ENCODE results near the gene PPP1R13L.
"Not testable (repeated sequence)": the region's sequence is repeated elsewhere in the genome, so short reads cannot be mapped to it uniquely, and the experiment has no call there.

The PPP1R13L gene

DNA sequence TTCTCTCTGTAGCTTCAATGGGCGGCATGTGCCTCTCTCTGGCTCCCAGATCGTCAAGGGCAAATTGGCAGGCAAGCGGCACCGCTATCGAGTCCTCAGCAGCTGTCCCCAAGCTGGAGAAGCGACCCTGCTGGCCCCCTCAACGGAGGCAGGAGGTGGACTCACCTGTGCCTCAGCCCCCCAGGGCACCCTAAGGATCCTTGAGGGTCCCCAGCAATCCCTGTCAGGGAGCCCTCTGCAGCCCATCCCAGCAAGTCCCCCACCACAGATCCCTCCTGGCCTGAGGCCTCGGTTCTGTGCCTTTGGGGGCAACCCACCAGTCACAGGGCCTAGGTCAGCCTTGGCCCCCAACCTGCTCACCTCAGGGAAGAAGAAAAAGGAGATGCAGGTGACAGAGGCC is 3.3 kb upstream of the PPP1R13L start:
- DNase-seq (ENCODE audit: extremely low read depth in 1 of 2, low read depth in 1 of 2) = no peak

DNA sequence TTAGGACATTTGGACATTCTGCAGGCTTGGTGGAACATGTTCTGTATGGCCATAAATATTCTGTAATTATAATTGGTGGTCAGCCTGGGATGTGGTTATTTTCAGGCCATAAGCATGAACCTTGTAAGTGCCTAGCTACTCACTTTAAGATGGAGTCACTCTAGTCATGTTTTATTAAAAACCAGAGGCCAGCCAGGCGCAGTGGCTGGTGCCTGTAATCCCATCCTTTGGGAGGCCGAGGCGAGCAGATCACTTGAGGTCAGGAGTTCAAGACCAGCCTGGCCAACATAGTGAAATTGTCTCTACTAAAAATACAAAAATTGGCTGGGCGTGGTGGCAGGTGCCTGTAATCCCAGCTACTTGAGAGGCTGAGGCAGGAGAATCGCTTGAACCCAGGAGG is 2.7 kb upstream of the PPP1R13L start:
- not testable (repeated sequence) for DNase-seq (ENCODE audit: extremely low read depth in 1 of 2, low read depth in 1 of 2)

DNA sequence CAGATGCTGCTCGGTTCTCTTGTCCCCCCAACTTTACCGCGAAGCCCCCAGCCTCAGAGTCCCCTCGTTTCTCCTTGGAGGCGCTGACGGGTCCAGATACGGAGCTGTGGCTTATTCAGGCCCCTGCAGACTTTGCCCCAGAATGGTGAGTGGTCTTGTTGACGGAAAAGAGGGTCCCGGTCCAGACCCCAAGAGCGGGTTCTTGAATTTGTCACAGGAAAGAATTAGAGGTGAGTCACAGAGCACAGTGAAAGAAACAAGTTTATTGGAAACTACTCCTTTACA is 2.2 kb upstream of the PPP1R13L start:
- DNase-seq (ENCODE audit: extremely low read depth in 1 of 2, low read depth in 1 of 2) = no peak

DNA sequence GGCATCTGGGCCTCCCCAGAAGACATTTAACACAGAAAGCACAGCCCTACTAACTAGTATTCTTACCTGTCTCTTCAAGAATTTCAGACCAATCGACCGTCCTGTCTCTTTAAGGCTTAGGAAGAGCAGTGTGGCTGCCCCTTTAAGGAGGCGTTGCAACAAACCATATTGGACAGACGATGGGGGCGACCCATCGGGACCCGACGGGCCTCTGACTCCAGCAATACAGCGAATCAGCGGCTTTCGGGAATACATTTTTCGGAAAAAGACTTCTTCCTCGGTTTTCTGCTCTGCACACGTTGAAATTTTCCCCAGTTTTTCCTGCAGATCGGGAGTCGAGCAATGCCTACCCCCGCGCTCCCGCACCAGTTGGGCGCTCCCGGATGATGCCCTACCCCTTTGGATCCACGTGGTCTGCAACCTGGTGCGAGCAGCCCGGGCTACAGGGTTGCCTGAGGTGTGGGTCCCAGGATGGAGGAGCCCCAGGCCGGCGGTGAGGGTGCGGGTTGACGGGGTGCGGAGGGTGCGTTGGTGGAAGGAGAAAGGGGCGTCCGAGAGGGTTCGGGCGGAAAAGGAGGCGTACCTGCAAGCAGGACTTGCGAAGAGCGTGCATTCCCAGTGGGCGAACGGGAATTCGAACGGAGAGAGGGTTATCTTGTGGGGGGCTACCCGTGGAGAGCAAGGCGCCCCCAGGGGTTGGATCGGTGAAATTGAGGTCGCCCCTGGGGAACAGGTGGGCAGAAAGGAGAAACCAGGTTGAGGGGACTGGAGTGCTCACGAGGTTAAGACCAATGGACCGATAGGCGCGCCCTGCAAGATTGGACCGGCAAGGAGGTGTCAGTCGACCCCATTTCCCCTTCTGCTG is 1.6 kb upstream of the PPP1R13L start, which contains the start of gene POLR1G:
Gene POLR1G (plus strand): TSS at position 419 of the 865 bp plus-strand sequence. CDS start 53 bp downstream, at position 472.
- peak; percentile 56 to 72 for DNase-seq (ENCODE audit: extremely low read depth in 1 of 2, low read depth in 1 of 2)

DNA sequence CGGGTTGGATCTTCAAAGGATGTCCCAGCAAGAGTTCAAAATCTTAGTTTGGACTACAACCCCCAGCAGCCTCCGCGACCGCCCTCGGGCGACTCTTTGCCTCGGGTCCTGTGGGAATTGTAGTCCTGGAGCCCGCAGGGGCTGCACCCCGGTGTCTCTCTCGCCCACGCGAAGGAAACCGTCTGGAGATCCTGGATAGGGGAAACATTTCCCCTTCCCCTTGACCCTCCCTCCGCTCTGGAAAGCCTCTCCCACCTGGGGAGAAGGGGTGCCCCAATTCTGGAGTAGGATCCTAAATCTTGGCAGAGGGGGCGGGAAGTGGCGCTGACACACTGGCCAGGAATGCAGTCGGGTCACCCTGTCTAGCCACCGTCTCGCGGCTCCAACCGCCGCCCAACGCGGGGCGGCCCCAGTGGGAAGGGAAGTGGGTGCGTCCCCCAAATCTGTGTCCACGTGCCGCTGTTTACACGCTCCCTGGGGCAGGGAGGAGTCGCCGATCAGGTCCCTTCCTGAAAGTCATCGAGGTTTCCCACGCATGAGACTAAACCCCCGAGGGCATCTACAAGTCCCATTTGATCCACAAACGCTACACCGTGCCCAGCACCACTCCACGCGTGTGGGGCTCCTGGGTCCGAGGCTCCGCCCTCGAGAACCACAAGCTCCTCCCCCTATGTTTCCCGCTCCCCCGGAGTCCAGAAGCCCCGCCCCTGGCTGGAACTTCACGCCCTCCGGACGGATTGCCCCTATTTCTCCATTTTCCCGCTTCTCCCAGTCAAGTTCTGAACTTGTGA is 761 bp upstream of the PPP1R13L start:
- peak; percentile 66 to 82 for DNase-seq (ENCODE audit: extremely low read depth in 1 of 2, low read depth in 1 of 2)

DNA sequence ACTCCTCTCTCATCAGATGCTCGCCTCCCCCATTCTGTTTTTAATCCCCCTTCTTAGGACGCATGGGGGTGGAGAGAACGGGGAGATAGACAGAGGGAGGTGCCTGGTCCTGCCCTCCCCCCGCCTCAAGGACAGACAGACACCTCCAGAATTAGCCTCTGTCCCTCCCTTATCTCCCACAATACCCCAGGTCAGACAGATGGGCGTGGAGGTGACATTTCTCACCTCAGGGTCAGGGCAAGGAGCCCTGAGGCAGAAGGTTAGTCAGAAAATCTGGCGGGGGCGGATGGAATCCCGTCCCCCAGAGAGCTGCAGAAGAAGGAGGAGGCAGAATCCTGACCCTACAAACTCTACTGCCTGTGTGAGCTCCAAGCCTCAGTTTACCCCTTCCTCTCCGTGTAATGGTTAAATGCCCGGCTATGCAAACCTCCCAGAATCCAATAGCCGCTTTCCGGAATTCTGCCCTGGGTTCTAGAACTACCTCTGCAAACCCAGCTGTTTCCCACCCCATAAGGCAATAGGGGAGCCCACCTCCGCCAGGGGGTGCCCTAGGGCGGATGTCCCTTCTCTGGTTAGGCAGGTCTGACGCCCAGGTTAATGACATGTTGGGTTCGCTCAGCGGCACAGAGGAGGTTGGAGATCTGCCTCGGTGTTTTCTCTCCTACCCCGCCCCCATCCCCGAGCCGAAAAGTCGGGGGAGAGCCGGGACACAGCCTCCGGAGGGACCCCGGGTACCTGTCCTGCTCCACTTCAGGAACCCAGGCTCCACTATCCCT is 900 bp downstream of the PPP1R13L start:
- peak; percentile 37 to 72 for DNase-seq (ENCODE audit: extremely low read depth in 1 of 2, low read depth in 1 of 2)

DNA sequence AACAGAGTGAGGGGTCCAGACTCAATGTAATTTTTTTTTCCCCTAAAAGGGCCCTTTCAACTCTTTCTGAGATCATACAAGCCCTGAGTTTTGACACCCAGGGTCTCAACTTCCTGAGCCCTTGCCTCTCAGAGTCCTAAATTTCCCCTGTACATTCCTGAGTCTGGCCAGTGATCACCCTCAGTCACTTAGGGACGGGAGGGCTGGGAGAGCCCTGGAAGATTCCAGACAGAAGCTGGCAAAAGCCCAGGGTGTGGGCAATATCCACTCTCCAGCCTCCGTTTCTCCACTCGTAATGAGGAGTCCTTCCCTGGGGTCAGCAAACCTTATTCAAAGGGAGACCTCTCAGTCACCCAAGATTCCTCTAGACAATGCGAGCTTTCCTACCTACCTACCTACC is 1.6 kb downstream of the PPP1R13L start:
- no peak for DNase-seq (ENCODE audit: extremely low read depth in 1 of 2, low read depth in 1 of 2)

DNA sequence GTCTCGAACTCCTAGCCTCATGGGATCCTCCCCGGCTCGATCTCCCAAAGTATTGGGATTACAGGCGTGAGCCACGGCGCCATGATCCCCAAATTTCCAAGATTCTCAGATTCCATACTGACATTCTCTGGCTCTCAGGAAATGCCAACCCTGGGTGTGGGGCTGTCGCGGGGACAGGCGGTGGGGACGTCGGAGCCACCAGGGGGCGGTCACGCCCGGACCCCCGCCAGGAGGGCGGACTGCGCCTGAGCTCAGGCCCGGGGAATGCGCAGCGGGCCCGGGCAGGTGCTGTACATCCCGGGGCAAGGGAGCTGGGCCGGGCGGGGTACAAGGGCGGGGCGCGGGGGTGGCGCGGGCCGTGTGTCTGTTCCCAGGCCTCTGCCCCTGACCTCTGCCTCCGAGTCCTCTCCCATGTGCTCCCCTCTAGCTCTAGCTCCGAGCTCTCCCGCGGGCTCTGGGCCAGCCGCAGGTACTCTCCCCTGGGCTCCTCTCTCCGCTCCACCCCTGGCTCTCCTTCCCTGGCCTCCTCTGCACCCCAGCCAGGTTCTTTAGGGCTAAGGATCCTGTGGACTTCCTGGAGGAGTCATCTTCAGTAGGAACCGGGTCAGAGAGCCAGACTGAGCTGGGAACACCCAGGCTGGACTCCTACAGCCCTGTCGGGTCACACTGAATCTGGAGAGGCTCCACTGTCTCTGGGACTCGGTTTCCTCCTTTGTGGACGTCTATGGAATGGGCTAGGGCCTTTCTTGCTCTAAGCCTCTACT is 2.4 kb downstream of the PPP1R13L start:
- DNase-seq (ENCODE audit: extremely low read depth in 1 of 2, low read depth in 1 of 2) = no peak

DNA sequence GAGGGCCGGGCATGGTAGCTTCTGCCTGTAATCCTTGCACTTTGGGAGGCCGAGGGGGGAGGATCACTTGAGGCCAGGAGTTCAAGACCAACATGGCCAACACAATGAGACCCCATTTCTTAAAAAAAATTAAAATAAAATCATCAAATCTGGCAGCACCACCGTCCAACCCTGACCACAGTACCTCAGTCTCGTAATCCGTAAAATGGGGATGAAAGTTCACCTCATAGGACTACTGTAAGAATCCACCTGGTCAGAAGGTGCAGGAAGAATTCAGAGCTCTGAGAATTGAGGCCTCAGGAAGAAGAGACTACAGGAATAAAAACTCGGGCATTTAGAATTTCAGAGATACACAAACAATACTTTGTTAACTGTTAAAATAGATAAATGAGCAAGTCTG is 3.1 kb downstream of the PPP1R13L start:
- no peak for DNase-seq (ENCODE audit: extremely low read depth in 1 of 2, low read depth in 1 of 2)

DNA sequence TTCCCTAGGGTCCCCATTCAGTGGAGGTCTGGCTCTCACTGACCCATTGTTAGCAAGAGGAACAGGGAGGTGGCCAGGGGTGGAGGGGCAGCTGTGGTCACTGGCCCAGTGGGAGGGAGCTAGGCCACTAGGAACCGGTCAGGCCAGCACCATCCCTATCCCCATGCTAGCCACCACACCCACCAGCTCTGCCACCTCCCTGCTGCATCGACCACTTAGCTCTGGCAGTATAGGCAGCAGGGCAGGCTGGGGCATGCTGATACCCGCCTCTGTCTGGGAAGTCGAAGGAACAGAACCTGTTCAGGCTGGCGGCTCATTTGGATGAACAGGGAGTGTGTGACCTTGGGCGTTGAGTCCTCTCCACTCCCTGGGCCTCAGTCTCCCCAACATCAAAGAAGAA is 4.7 kb downstream of the PPP1R13L start:
- DNase-seq (ENCODE audit: extremely low read depth in 1 of 2, low read depth in 1 of 2) = no peak

DNA sequence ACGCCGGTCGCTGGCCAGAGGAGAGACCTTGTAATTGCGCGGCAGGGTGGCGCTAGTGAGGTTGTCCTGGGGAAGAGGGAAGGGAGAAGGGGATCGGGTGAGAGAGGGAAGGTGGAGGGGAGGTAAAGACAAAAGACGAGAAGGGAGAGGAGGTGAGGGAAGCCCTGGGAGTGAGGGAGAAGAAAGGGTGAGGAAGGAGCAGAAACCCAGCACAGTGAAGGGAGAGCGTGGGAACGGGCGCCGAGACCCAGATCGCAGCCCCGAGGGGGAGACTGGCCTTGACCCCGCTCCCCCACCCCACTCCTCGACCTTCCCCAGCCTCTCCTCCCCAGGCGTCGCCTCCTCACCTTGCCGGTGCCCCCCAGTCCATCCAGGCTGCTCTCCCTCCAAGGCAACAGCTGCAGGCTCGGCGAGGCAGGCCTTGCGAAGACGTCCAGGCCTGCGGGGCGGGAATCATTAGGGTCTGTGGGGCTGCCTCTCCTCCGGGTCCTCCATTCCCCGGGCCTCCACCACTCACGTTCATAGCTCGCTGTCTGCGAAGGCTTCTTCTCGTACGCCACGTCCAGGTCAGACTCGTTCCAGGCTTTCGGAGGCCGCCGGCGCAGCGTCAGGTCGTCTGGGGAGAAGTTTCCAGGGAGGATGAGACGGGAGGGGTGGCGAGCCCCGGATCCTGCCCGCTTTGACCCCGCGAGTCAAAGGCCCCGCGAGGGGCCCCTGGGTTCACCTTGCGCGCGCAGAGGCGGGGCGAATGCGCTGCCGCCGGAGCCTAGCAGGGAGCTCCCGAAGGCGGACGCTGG is 8.8 kb downstream of the PPP1R13L start:
- no peak for DNase-seq (ENCODE audit: extremely low read depth in 1 of 2, low read depth in 1 of 2)

DNA sequence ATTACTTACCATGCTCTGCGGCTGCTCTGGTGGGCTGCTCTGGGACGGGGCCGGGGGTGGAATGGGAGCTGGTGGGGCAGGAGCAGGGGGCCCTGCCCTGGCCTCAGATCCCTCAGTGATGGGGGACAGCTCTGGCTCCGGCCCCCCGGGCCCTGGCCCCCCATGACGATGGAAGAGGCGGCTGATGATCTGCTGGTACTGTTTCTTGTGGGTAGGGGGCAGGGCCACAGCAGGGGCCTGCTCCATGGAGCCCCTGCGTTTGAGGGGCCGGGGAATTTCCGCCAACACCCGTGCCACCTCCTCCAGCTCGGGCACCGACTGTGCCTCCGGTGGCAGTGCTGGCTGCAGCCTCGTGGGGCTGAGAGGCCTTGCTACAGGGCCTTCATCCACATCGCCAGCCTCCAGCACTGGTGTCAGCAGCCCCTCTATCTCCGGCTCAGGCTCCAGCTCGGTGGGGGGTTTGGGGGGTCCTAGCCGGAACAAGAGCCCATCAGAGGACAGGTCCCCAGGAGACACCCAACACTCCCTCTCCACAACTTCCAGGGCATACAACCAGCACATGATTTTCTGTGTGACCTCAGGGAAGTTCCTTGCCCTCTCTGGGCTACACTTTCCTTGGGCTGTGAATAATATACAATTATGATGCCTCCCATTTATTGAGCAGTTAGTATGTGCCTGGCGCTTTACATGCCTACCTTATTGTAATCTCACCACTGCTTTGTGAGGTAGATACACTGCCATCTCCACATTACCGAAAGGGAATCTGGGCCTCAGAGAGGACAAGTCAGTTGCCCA is 12.8 kb downstream of the PPP1R13L start:
- DNase-seq (ENCODE audit: extremely low read depth in 1 of 2, low read depth in 1 of 2) = no peak

DNA sequence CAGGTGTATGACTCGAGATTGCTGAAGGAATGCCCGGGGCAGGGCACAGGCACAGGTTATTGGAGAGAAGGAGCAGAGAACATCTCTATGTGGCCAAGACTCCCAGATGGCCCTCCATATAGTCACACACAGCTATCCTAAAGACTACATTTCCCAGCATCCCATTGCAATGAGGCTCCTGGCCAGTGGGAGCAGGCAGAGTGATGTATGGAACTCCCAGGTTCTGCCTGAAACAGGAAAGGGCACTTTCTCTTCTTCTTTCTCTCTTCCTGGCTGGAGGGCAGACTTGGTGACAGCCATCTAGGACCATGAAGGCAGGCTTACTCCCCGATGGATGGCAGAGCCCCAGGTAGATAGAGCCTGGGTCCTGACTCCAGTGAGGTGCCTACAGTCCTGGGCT is 13.5 kb downstream of the PPP1R13L start:
- no peak for DNase-seq (ENCODE audit: extremely low read depth in 1 of 2, low read depth in 1 of 2)

DNA sequence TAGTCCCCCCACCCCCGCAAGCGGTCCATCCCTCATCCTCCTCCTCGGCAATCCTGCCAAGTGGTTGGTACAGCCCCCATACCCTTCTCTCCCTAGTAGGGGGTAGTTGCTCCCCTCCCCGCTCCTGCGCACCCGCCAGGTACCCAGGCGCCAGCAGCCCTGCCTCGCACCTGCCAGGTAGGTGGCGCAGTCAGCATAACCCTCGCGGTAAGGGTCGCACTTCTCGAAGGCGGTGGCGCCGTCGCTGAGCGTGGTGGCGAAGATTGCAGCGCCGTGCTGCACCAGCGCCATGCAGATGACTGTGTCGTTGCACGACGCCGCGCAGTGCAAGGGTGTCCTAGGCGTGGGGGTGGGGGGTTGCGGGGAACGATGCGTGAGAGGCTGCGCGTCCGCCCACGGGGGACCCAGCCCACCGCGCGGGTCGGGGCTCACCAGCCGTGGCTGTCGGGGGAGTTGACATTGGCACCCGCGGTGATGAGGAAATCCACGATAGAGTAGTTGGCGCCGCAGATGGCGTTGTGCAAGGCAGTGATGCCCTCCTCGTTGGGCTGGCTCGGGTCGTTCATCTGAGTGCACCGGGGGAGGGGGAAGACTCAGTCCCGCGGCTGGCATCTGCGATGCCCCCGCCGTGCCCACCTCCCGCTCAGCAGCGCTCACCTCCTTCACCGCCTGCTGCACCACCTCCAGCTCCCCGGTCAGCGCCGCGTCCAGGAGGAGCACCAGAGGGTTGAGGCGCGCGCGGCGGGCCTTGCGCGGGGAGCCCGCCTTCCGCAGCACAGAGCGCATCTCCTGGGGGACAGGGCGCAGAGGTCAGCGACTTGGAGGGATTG is 19.3 kb downstream of the PPP1R13L start:
- no peak for DNase-seq (ENCODE audit: extremely low read depth in 1 of 2, low read depth in 1 of 2)

DNA sequence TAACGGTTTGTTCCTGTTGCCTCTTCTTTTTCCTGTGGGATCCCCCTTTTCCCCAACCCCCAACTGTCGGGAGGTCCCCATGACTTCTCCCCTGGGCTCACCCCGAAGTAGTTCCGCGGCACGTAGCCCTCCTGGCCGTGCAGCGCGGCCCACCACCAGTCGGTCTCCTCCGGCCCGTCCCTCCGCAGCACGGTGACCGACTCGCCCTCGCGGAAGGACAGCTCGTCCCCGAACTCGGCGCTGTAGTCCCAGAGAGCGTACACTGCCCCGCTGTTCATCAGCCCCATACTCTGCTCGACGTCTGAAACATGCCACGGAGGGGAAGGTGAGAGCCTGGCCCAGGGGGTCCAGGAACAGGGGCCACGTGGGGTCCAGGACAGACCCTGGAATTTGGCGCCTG is 22.4 kb downstream of the PPP1R13L start:
- no peak for DNase-seq (ENCODE audit: extremely low read depth in 1 of 2, low read depth in 1 of 2)

DNA sequence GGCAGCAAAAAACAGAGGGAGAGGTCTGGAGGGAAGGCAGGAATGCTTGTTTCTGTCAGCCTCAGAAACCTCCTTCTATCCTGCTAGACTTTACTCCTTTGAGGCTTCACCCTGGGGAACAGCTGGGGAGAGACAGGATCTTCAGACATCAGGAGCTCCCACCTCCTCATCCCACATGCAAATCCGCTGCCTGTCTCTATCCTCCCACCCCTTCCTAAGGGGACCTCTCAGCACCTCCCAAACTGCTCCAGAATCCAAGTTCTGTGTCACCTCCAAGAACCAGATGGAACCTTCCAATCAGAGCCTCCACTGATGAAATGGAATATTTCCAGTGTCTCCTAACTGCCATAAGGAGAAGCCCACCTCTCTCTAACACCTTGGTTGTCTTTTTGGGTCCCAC is 24.8 kb downstream of the PPP1R13L start:
- no peak for DNase-seq (ENCODE audit: extremely low read depth in 1 of 2, low read depth in 1 of 2)

DNA sequence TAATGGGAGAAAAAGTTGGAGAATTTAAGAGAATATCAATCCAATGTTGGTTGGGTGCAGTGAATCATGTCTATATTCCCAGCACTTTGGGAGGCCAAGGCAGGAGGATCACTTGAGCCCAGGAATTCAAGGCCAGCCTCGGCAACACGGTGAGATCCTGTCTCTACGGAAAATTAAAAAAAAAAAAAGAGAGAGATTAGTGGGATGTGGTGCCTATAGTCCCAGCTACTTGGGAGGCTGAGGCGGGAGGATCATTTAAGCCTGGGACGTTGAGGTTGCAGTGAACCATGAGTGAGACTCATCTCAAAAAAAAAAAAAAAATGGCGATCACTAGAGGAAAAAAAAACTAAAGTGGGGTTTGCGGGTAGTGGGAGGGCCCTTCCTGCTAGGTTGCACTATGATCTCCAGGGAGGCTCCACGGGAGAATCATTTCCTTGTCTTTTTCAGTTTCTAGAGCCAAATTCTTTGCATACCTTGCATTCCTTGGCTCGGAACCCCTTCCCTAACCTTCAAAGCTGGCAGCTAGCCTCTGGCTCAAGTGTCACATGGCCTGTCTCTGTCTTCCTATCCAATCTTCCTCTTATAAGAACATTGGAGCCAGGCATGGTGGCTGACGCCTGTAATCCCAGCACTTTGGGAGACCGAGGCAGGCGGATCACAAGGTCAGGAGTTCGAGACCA is 28.7 kb downstream of the PPP1R13L start:
- DNase-seq (ENCODE audit: extremely low read depth in 1 of 2, low read depth in 1 of 2) = no peak
